Transverse colon (tissue), 4 donors: ENCODE results near the gene BMP6. TPM values are rescaled to one million over a fixed set of nuclear protein-coding genes. Genes with fewer than 3 reads are reported as not detected.

Experiments used
- DNase-seq: peaks from one replicate; pipeline ENCODE4 v3.0.0-alpha.2; 2019
- H3K27ac ChIP-seq, 4 donors: fragments of 200-600 bp; sonication (generic); 2 replicates each; pipeline ENCODE4 v1.5.1; 2016 to 2018; ENCODE audit warnings: inconsistent platforms in 4 of 4
- H3K27me3 ChIP-seq: fragments of 200-600 bp; sonication (generic); 2 replicates; pipeline ENCODE4 v1.5.1; 2017; ENCODE audit warnings: inconsistent platforms
- H3K36me3 ChIP-seq, 4 donors: fragments of 200-600 bp; sonication (generic); 2 replicates each; pipeline ENCODE4 v1.5.1; 2017 to 2019; ENCODE audit warnings: inconsistent platforms in 4 of 4
- H3K4me1 ChIP-seq, 4 donors: fragments of 200-600 bp; sonication (generic); 2 replicates each; pipeline ENCODE4 v1.5.1; 2017 to 2020; ENCODE audit warnings: inconsistent platforms in 4 of 4
- H3K4me3 ChIP-seq, 4 donors: fragments of 200-600 bp; sonication (generic); 1 replicate in 1 of 4; 2 replicates in 3 of 4; pipeline versions ENCODE4 v1.5.1 to v1.6.1; 2017 to 2019; ENCODE audit warnings: inconsistent platforms in 4 of 4
- H3K9me3 ChIP-seq, 2 donors: fragments of 200-600 bp; sonication (generic); 2 replicates each; pipeline ENCODE4 v1.5.1; 2017 to 2019; ENCODE audit warnings: inconsistent platforms in 2 of 2
- EP300 ChIP-seq: sonication (generic); formaldehyde crosslinking; IDR thresholded peaks from one replicate; pipeline ENCODE4 v1.6.1; 2017; ENCODE audit warnings: antibody characterized with exemption, low read depth
- POLR2A ChIP-seq: fragments of 450-650 bp; IDR thresholded peaks from one replicate; pipeline ENCODE4 v1.6.1; 2016; ENCODE audit warnings: antibody characterized with exemption, mild to moderate bottlenecking, moderate library complexity
- POLR2AphosphoS5 ChIP-seq, 3 donors: sonication (generic); formaldehyde crosslinking; IDR thresholded peaks; one replicate each; pipeline ENCODE4 v1.6.1; 2016; ENCODE audit warnings: antibody characterized with exemption in 3 of 3
- WGBS, 2 donors: methylation state at CpG; one replicate each; pipeline ENCODE4 v1.1.5; 2018; ENCODE audit warnings: low coverage in 1 of 2; 5-methylcytosine and 5-hydroxymethylcytosine counted together
- in situ Hi-C, 4 donors: fragments of 200-750 bp; cut with MboI; loops; one replicate each; pipeline versions ENCODE4 v1.15.0 to v1.15.1; 2017; ENCODE audit warnings: low sequenced_read_pairs in 3 of 4, low pct_ligation_motif_present in 1 of 4, low pct_unique_long_range_greater_than_20kb in 1 of 4
- intact Hi-C: fragments of 100-400 bp; cut with DNase I; formaldehyde crosslinking; loops from one replicate; pipeline ENCODE4 v1.15.1; 2023; ENCODE audit warnings: low total_unique reads
- total RNA-seq, 4 donors: library from RNA; depleted of rRNA; stranded (reverse); fragments of >200 nt; gene quantifications; one replicate each; pipeline ENCODE4 v1.1.0, GENCODE V29; 2016
- TF ChIP-seq, protein P1 (sequence below), 5 experiments: fragments of 200-600 bp in 3 of 5; fragments of 450-650 bp in 2 of 5; sonication (generic) in 3 of 5; IDR thresholded peaks; 1 replicate in 2 of 5; 2 replicates in 3 of 5; pipeline ENCODE4 v1.5.1; 2016 to 2017; ENCODE audit warnings: antibody characterized with exemption in 5 of 5, inconsistent platforms in 3 of 5, mild to moderate bottlenecking in 2 of 5, moderate library complexity in 1 of 5

The BMP6 gene
- total RNA-seq, 4 donors from 2014 or later = 1.1 to 12.7 (median 6.7) TPM

DNA sequence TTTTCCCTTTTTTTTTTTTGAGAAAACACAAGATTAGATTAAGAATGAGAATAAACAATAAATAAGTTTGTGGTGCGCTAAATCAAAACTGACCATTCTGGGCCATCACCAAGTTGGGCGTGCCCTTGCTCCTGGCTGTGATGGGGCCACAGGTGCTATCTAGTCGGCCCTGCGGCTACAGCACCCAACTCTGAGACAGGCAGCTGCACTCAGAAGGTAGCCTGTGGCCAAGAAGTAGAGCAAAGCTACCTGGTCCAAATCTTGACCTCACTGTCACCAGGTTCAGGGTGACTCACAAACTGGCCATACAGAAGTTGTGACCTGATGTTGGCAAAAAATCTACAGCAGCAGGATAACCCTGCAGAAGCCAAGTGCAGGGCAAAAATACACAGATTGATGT is 181.3 kb downstream of the BMP6 start:
- peaks cover 9 to 18% (median 12%) of the 10 kb centered on the region in 4 donors for H3K4me1 ChIP-seq
- intact Hi-C loops (no loop called here), in situ Hi-C loops (no loop called here)
- TF ChIP-seq POLR2AphosphoS5 (IDR thresholded peaks at IDR 0.05) = peak in 1 of 3 donors; percentile 10
- TF ChIP-seq, protein P1, sequence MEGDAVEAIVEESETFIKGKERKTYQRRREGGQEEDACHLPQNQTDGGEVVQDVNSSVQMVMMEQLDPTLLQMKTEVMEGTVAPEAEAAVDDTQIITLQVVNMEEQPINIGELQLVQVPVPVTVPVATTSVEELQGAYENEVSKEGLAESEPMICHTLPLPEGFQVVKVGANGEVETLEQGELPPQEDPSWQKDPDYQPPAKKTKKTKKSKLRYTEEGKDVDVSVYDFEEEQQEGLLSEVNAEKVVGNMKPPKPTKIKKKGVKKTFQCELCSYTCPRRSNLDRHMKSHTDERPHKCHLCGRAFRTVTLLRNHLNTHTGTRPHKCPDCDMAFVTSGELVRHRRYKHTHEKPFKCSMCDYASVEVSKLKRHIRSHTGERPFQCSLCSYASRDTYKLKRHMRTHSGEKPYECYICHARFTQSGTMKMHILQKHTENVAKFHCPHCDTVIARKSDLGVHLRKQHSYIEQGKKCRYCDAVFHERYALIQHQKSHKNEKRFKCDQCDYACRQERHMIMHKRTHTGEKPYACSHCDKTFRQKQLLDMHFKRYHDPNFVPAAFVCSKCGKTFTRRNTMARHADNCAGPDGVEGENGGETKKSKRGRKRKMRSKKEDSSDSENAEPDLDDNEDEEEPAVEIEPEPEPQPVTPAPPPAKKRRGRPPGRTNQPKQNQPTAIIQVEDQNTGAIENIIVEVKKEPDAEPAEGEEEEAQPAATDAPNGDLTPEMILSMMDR (IDR thresholded peaks at IDR 0.05) = no peak
- H3K9me3 ChIP-seq = no peaks in the 10 kb centered on the region
- H3K4me3 ChIP-seq = no peak overlapping the region
- peak overlapping the region in 2 of 4 donors; percentile 44 to 50 for H3K27ac ChIP-seq
- peaks cover 0 to 23% (median 5%) of the 10 kb centered on the region in 4 donors for H3K36me3 ChIP-seq
- 66 to 100% methylated on average over 2 to 4 of the region's 4 CpGs for WGBS, 2 donors
- no peaks in the 10 kb centered on the region for H3K27me3 ChIP-seq
- DNase-seq = no peak

GRCh38 chr6:7909323-7910276 is 183.7 kb downstream of the BMP6 start:
- H3K36me3 ChIP-seq = peaks cover 0 to 3% (median 0%) of the 10 kb centered on the region in 4 donors
- H3K27me3 ChIP-seq = no peaks in the 10 kb centered on the region
- TF ChIP-seq POLR2AphosphoS5 (IDR thresholded peaks at IDR 0.05) = peak in 1 of 3 donors; percentile 28
- TF ChIP-seq, protein P1 (IDR thresholded peaks at IDR 0.05) = no peak
- TF ChIP-seq EP300 = no peak
- TF ChIP-seq POLR2A = peak; percentile 36
- DNase-seq = peak; percentile 65
- in situ Hi-C loops (no loop called here), intact Hi-C loops (no loop called here)
- H3K4me3 ChIP-seq = peak overlapping the region; percentile 37 to 93 (median 82)
- no peaks in the 10 kb centered on the region for H3K9me3 ChIP-seq
- H3K4me1 ChIP-seq = peaks cover 9 to 18% (median 12%) of the 10 kb centered on the region in 4 donors
- 0 to 6% methylated on average over 2 to 41 of the region's 66 CpGs for WGBS, 2 donors
- H3K27ac ChIP-seq = peak overlapping the region; percentile 82 to 86 (median 84)

- intact Hi-C loops = no loop called here
Measured at GRCh38 chr6:7910298-7910653, 184.4 kb downstream of the BMP6 start.

More at GRCh38 chr6:7910298-7910653, 184.4 kb downstream of the BMP6 start:
- in situ Hi-C loops = no loop called here
- TF ChIP-seq, protein P1 (IDR thresholded peaks at IDR 0.05) = no peak
- TF ChIP-seq POLR2AphosphoS5 (IDR thresholded peaks at IDR 0.05) (no peak), POLR2A (no peak), EP300 (no peak)
- Histone ChIP-seq H3K27me3 (no peaks in the 10 kb centered on the region), H3K36me3 (no peaks in the 10 kb centered on the region), H3K9me3 (no peaks in the 10 kb centered on the region), H3K4me3 (peak overlapping the region; percentile 37 to 93 (median 82)), H3K4me1 (peaks cover 9 to 18% (median 12%) of the 10 kb centered on the region in 4 donors), H3K27ac (peak overlapping the region; percentile 82 to 86 (median 84))
- WGBS, 2 donors = 0% methylated on average over 24 of the region's 57 CpGs; no CpG with 5 or more reads in 1 of the 2 donors
- DNase-seq = no peak
